PC-3 (cell line): ENCODE results near the gene DDX17. TPM values are rescaled to one million over a fixed set of nuclear protein-coding genes. Genes with fewer than 3 reads are reported as not detected.

Experiments
- ATAC-seq: fragments of 200-7000 bp; cut with Tn5 transposase; 2 replicates; pipeline ENCODE4 v1.9.1; 2020; ENCODE audit warnings: mild to moderate bottlenecking, moderate library complexity
- BruUV-seq: library from RNA; stranded (reverse); fragments of 400-500 nt; replicated peaks from 2 replicates; lab custom pipeline; 2021; lab: Mats Ljungman, UMichigan
- CTCF ChIA-PET: fragments of 300-600 bp; sonication (Branson Sonifier 250); formaldehyde crosslinking; loops from one replicate; lab custom pipeline; 2022; ENCODE audit warnings: antibody characterized with exemption; lab: Charles Lee
- POLR2A ChIA-PET: fragments of 300-600 bp; sonication (Branson Sonifier 250); formaldehyde crosslinking; loops from one replicate; lab custom pipeline; 2022; ENCODE audit warnings: antibody characterized with exemption; ENCODE audit not compliant: unreplicated experiment; lab: Charles Lee
- DNase-seq: peaks from one replicate; pipeline ENCODE4 v3.0.0-alpha.2; 2015
- H2AFZ ChIP-seq: fragments of 300-600 bp; sonication (generic); 2 replicates; pipeline ENCODE4 v1.6.0; 2016; ENCODE audit warnings: antibody characterized with exemption, low read length
- H3F3A ChIP-seq: fragments of 300-600 bp; sonication (generic); one replicate; pipeline ENCODE4 v1.6.0; 2017; ENCODE audit warnings: antibody characterized with exemption, low read length, control low read depth, mild to moderate bottlenecking; ENCODE audit not compliant: unreplicated experiment
- H3K27ac ChIP-seq: fragments of 300-600 bp; sonication (generic); 2 replicates; pipeline ENCODE4 v1.5.1; 2016; ENCODE audit warnings: mild to moderate bottlenecking, low read length
- H3K27me3 ChIP-seq: fragments of 300-600 bp; sonication (generic); 2 replicates; pipeline ENCODE4 v1.6.1; 2016; ENCODE audit warnings: low read length, mixed read lengths
- H3K36me3 ChIP-seq: fragments of 300-600 bp; sonication (generic); 2 replicates; pipeline ENCODE4 v1.6.1; 2016; ENCODE audit warnings: low read depth, mixed run types, low read length, mixed read lengths
- H3K4me1 ChIP-seq: fragments of 300-600 bp; sonication (generic); 2 replicates; pipeline ENCODE4 v1.5.1; 2016; ENCODE audit warnings: low read length; ENCODE audit not compliant: insufficient read depth
- H3K4me2 ChIP-seq: fragments of 300-600 bp; sonication (generic); 2 replicates; pipeline ENCODE4 v1.6.0; 2016; ENCODE audit warnings: low read length
- H3K4me3 ChIP-seq: fragments of 300-600 bp; sonication (generic); 2 replicates; pipeline ENCODE4 v1.5.1; 2016; ENCODE audit warnings: mild to moderate bottlenecking, low read length, mixed read lengths
- H3K79me2 ChIP-seq: fragments of 300-600 bp; sonication (generic); 2 replicates; pipeline ENCODE4 v1.6.1; 2017; ENCODE audit warnings: low read length, mixed read lengths
- H3K9ac ChIP-seq: fragments of 300-600 bp; sonication (generic); 2 replicates; pipeline ENCODE4 v1.6.0; 2016; ENCODE audit warnings: mild to moderate bottlenecking, low read length
- H3K9me2 ChIP-seq: fragments of 300-600 bp; sonication (generic); replicated peaks from 2 replicates; pipeline ENCODE4 v1.6.1; 2016; ENCODE audit warnings: mixed run types, low read length, mixed read lengths
- H3K9me3 ChIP-seq: fragments of 300-600 bp; sonication (generic); 2 replicates; pipeline ENCODE4 v1.6.1; 2016; ENCODE audit warnings: low read length, mixed read lengths
- H4K20me1 ChIP-seq: fragments of 300-600 bp; sonication (generic); 2 replicates; pipeline ENCODE4 v1.6.1; 2016; ENCODE audit warnings: low read length, mixed read lengths
- EZH2 ChIP-seq: fragments of 300-600 bp; sonication (generic); IDR thresholded peaks from one replicate; pipeline ENCODE4 v1.6.1; 2017; ENCODE audit warnings: antibody characterized with exemption, mild to moderate bottlenecking, low read length; ENCODE audit not compliant: unreplicated experiment
- EZH2phosphoT487 ChIP-seq: fragments of 300-600 bp; sonication (generic); IDR thresholded peaks from 2 replicates; pipeline ENCODE4 v1.6.1; 2018; ENCODE audit warnings: mild to moderate bottlenecking, antibody characterized with exemption, low read length, borderline replicate concordance
- intact Hi-C: fragments of 100-400 bp; cut with micrococcal nuclease; formaldehyde crosslinking; loops from 2 replicates; pipeline ENCODE4 v1.9.0; 2023
- total RNA-seq: library from RNA; depleted of rRNA; stranded (reverse); fragments of >200 nt; gene quantifications from 2 replicates; pipeline ENCODE4 v1.2.3, GENCODE V29; 2014; rRNA removed
- TF ChIP-seq, protein P1 (sequence below): fragments of 300-600 bp; sonication (generic); conservative IDR thresholded peaks from 2 replicates; pipeline ENCODE4 v1.5.1; 2017; ENCODE audit warnings: antibody characterized with exemption, low read depth, mild to moderate bottlenecking, low read length

The DDX17 gene
- total RNA-seq, 1 experiment from 2014 or later, result 333 TPM

DNA sequence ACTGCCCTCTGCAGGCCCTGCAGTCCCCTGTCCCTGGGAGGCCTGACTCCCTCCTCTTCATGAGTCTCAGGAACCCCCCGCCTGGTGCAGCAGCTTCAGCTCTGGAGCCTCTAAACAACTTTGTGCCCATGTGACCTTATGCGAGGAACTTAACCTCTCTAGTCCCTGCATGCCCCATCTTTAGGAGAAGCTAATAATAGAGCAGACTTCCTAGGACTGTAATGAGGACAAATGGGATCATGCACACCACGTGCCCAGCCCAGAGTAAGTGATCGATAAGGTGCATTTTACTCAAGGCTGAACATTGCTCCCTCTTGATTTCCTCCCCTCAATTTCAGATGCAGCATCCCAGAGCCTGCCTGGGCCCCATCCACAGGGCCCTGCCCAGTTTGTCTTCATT is 70.1 kb downstream of the DDX17 start:
- Histone ChIP-seq H3K9me2 (no peaks in the 10 kb centered on the region), H3K27ac (no peak overlapping the region), H3K4me2 (no peak overlapping the region), H4K20me1 (no peaks in the 10 kb centered on the region), H3K36me3 (no peaks in the 10 kb centered on the region), H3K4me1 (no peaks in the 10 kb centered on the region), H3K79me2 (no peaks in the 10 kb centered on the region), H3K9me3 (no peaks in the 10 kb centered on the region), H3K9ac (no peak overlapping the region), H3F3A (no peaks in the 10 kb centered on the region), H3K27me3 (no peaks in the 10 kb centered on the region), H3K4me3 (no peak overlapping the region), H2AFZ (no peak overlapping the region)
- CTCF ChIA-PET, result no interaction called here
- ATAC-seq, result no peak
- DNase-seq, result no peak
- POLR2A ChIA-PET, result no interaction called here
- intact Hi-C loops, result no loop called here
- no TSS peak for BruUV-seq
- TF ChIP-seq EZH2, result no peak
- no peak for TF ChIP-seq EZH2phosphoT487
- TF ChIP-seq, protein P1, sequence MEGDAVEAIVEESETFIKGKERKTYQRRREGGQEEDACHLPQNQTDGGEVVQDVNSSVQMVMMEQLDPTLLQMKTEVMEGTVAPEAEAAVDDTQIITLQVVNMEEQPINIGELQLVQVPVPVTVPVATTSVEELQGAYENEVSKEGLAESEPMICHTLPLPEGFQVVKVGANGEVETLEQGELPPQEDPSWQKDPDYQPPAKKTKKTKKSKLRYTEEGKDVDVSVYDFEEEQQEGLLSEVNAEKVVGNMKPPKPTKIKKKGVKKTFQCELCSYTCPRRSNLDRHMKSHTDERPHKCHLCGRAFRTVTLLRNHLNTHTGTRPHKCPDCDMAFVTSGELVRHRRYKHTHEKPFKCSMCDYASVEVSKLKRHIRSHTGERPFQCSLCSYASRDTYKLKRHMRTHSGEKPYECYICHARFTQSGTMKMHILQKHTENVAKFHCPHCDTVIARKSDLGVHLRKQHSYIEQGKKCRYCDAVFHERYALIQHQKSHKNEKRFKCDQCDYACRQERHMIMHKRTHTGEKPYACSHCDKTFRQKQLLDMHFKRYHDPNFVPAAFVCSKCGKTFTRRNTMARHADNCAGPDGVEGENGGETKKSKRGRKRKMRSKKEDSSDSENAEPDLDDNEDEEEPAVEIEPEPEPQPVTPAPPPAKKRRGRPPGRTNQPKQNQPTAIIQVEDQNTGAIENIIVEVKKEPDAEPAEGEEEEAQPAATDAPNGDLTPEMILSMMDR, result no peak

DNA sequence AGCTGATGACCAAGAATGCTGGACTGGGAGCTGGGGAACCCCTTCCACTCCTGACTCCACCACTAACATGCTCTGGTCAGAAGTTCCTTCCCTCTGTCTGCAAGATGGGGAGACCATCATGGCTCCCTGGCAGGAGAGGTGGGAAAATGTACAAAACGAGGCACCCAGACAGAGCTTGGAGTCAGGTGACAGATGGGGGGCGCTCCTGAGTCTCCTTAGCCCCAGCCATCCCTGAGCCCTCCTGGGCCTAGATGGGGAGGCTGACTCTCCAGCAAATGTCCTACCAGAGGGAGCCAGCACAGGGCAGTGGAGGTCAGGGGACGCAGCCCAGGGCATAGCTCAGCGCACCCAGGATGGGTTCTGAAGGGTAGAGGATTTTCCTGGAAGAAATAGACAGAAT is 71.1 kb downstream of the DDX17 start:
- no peak overlapping the region for H3K4me2 ChIP-seq
- H3K9me3 ChIP-seq, result no peaks in the 10 kb centered on the region
- H3K27me3 ChIP-seq, result no peaks in the 10 kb centered on the region
- no peaks in the 10 kb centered on the region for H3K9me2 ChIP-seq
- H3K27ac ChIP-seq, result no peak overlapping the region
- H4K20me1 ChIP-seq, result no peaks in the 10 kb centered on the region
- H3K36me3 ChIP-seq, result no peaks in the 10 kb centered on the region
- H3K4me3 ChIP-seq, result no peak overlapping the region
- no peak overlapping the region for H3K9ac ChIP-seq
- POLR2A ChIA-PET, result no interaction called here
- no peak overlapping the region for H2AFZ ChIP-seq
- no peak for DNase-seq
- no peaks in the 10 kb centered on the region for H3F3A ChIP-seq
- BruUV-seq, result no TSS peak
- no peak for ATAC-seq
- CTCF ChIA-PET, result no interaction called here
- no peaks in the 10 kb centered on the region for H3K4me1 ChIP-seq
- no peaks in the 10 kb centered on the region for H3K79me2 ChIP-seq
- TF ChIP-seq, protein P1, result peak; percentile 10; the same call in 1 of the 2 replicates
- TF ChIP-seq EZH2phosphoT487, result no peak
- intact Hi-C loops, result no loop called here

DNA sequence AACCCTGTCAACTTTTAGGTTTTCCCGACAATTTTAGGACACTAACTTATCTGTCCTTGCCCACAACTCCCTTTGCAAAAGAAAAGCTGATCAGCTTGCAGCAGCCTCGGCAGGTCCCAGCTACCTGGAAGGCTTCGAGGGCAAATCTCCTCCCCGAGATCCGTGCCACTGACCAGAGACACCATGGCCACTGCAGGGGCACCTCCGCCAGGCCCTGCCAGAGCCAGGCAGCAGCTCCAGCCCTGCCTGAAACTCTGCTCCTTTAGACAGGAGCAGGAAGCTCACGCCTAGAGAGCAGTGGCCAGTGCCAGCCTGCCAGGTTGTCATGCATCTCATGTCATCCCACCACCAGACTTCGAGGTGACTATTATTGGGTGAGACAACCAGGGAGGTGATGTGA is 72.2 kb downstream of the DDX17 start:
- intact Hi-C loops, result no loop called here
- Histone ChIP-seq H3K79me2 (no peaks in the 10 kb centered on the region), H3K4me1 (no peaks in the 10 kb centered on the region), H3K4me2 (no peak overlapping the region), H3K9me2 (no peaks in the 10 kb centered on the region), H3K36me3 (no peaks in the 10 kb centered on the region), H3K27ac (no peak overlapping the region), H3F3A (no peaks in the 10 kb centered on the region), H2AFZ (no peak overlapping the region), H3K9ac (no peak overlapping the region), H4K20me1 (no peaks in the 10 kb centered on the region), H3K9me3 (no peaks in the 10 kb centered on the region), H3K27me3 (no peaks in the 10 kb centered on the region), H3K4me3 (no peak overlapping the region)
- TF ChIP-seq EZH2phosphoT487 (no peak), EZH2 (no peak)
- TF ChIP-seq, protein P1, result no peak
- no peak for ATAC-seq
- DNase-seq, result no peak
- ChIA-PET CTCF (no interaction called here), POLR2A (no interaction called here)
- no TSS peak for BruUV-seq

Other genes with a start within 250 kb of the DDX17 start
- 37.5 and 43.8 TPM in 2 replicates for gene TMEM184B, start 233.3 kb downstream of the DDX17 start, total RNA-seq
- gene CSNK1E, start 188.9 kb downstream of the DDX17 start, total RNA-seq, result 147 and 179 TPM in 2 replicates
- not detected in 2 replicates for gene KCNJ4, start 51.1 kb downstream of the DDX17 start, total RNA-seq
- 17.7 and 22.6 TPM in 2 replicates for gene KDELR3, start 38.2 kb downstream of the DDX17 start, total RNA-seq
- not detected in 2 replicates for gene DMC1, start 63.9 kb upstream of the DDX17 start, total RNA-seq
- gene FAM227A, start 150.1 kb upstream of the DDX17 start, total RNA-seq, result 1.2 and 2.2 TPM in 2 replicates
- 12.9 and 14.3 TPM in 2 replicates for gene CBY1, start 150.3 kb upstream of the DDX17 start, total RNA-seq
- gene TOMM22, start 175.6 kb upstream of the DDX17 start, total RNA-seq, result 68.7 and 82.3 TPM in 2 replicates
- gene JOSD1, start 194.6 kb upstream of the DDX17 start, total RNA-seq, result 37.5 and 40.3 TPM in 2 replicates
- 28.2 and 29.6 TPM in 2 replicates for gene GTPBP1, start 199.6 kb upstream of the DDX17 start, total RNA-seq
- gene SUN2, start 249.7 kb upstream of the DDX17 start, total RNA-seq, result 54.0 and 55.5 TPM in 2 replicates